Cerebellar nuclear complex (tissue), 1 donor: ENCODE results near the gene NSL1.
"Not testable (repeated sequence)": the region's sequence is repeated elsewhere in the genome, so short reads cannot be mapped to it uniquely, and the experiment has no call there.

ENCODE experiments used
- DNase-seq, 2 experiments: peaks; one replicate each; lab custom pipeline; 2025; lab: John Stamatoyannopoulos, UW

The NSL1 gene

DNA sequence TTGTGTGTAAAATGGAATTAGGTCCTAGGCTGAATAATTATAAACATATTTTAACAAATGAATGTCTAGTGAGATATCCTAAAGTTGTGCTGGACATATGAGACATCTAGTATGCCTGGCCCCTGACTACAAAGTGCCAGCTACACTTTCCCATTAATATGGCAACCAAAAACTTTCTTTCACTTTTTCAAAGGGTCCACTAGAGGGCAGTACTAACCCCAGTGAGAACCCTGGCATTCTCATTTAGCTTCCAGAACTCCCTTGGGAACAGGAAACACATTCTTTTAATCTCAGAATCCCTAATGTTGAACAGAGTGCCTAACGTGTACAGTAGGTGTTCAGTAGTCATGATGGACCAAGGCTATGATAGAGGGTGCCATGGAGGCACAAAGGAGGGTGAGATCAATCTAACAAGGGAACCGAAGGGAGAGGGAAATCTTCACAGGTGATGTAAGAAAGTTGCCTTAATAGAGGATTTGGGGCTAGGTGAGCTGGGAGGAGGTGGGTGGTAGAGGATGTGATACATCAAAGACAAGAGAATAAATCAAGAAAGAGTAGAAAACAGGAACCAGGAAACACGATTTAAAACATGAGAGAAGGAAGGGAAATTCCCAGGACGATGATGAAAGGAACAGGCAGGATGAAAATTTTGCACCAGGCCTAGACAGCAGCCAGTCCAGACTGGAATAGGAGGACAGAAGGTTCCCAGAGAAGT, 41.6 kb downstream of the NSL1 start:
- DNase-seq: no peak

DNA sequence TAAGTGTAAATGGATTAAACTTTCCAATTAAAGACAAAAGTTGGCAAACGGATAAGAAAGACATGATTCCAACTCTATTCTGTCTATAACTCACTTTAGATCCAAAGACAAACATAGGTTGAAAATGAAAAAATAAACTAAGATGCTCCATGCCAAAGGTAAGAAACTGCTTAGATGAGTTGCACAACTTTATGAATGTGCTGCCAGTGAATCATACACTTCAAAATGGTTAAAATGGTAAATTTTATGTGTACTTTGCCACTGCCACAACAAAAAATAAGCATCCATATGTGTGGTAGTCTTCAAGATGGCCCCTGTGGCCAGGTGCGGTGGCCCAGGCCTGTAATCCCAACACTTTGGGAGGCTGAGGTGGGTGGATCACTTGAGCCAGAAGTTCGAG, 45.0 kb downstream of the NSL1 start:
- DNase-seq: no peak

DNA sequence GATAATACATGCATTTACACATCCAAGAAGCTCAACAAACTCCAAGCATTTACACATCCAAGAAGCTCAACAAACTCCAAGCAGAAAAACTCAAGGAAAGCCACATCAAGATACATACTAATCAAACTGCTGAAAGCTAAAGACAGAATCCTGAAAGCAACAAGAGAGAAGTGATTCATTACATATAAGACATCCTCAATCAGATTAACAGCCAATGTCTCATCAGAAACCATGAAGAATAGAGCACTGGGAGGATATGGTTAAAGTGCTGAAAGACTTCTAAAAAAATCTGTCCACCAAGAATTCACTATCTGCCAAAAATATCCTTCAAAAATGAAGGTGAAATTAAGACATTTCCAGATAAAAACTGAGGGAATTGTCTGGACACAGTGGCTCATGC, 46.3 kb downstream of the NSL1 start:
- DNase-seq: no peak

DNA sequence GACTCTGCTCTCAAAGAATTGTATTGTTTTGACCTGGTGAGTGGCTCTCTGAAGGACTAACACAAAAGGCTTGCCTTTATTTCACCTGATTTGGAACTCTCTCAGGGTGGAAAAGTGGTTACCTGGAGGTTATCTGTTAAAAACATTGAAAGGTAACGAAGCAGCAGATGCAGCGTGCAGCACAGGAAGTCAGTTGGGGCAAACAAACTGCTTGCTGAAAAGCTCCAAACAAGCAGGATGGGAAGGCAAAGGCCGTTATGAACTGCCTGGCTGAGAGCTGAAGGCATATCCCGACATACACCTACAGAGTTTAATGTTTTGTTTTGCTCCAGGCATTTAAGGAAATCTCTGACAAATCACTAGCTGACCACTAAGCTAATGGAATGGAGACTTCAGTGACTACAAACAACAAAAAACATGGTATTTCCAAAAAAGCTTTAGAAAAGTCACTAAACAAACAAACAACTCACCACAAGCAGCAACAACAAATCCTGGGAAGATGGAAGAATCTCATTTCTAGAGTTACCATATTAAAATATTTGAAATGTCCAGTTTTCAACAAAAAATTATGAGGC, 47.6 kb downstream of the NSL1 start:
- DNase-seq: no peak

DNA sequence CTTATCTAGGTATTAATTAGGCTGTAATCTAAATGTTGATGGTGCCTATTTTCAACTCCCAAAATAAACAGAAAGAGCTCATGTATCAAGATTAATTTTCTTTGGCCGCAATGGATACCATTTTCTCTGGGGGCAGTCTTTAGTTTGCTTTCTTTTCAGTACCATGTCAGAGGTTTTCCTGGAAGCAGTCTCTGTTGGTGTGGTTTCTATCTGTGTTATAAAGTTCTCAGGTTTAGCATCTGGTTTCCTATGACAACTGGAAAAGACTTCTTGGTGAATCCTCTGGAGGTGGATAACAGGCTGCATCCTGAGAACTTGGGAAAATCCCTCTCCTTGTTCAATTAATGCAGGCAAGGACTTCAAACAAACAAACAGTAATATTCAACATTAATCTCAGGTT, 53.2 kb downstream of the NSL1 start:
- no peak for DNase-seq

DNA sequence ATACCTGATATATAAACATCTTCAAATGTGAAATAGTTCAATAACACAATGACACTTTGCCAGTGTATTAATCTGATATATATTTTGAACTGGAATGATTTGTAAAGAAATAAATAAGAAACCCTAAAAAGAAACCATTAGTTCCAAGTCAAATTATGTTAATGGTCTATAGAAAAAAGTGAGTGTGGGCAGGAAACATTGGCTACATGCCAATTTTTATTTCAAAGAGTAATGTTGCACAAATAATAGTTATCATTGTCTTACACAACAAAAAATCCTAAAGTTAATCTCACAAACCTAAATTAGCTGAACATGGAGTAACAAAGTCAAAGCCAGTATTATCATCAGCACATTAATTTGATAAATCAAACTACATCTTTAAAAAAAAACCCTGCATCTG, 54.0 kb downstream of the NSL1 start:
- DNase-seq: no peak

DNA sequence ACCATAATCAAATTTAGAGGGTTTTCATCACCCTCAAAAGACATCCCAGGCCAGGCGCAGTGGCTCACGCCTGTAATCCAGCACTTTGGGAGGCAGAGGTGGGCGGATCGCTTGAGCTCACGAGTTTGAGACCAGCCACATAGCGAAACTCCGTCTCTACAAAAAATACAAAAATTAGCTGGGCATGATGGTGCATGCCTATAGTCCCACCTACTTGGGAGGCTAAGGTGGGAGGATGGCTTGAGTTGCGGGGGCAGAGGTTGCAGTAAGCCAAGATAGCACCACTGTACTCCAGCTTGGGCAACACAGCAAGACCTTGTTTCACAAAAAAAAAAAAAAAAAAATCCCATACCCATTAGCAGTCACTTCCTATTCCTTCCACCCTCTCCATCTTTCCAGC, 58.5 kb downstream of the NSL1 start:
- no peak for DNase-seq

DNA sequence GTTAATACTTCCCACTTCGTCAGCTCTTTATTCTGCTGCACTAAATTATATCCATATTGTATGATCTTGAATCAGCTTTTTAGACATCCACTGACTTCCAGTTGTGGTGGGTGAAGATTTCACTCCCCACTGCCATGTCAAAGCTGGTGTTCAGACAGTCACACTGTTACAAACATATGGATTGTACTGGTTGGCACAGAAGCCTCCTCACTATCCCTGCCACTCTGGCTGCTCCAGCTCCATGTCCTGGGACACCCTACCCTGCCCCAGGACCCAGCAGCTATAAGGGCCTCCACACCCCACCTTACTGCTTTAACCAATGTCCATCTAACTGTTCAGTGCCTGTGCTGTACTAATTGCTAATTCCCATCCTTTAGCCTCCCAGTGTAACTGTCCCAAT, 59.9 kb downstream of the NSL1 start:
- no peak for DNase-seq

DNA sequence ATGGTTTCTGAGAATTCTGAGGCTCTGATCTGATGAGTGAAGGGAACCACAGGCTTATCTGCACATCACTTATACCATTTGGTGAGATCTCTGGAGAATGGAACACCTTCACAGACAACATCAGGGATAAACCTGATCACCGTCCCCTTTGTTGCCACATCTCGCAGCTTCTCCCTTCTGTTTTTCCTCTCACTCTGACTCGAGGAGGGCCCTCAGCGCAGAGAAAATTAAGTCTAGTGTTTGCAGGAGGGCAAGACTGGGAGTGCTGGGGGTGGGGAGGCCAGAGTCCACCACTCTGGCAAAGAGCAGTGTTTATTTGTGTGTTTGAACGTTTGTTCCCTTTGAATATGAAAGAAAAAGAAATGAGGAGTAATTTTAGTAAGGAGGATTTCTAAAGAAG, 63.0 kb downstream of the NSL1 start:
- DNase-seq: no peak

DNA sequence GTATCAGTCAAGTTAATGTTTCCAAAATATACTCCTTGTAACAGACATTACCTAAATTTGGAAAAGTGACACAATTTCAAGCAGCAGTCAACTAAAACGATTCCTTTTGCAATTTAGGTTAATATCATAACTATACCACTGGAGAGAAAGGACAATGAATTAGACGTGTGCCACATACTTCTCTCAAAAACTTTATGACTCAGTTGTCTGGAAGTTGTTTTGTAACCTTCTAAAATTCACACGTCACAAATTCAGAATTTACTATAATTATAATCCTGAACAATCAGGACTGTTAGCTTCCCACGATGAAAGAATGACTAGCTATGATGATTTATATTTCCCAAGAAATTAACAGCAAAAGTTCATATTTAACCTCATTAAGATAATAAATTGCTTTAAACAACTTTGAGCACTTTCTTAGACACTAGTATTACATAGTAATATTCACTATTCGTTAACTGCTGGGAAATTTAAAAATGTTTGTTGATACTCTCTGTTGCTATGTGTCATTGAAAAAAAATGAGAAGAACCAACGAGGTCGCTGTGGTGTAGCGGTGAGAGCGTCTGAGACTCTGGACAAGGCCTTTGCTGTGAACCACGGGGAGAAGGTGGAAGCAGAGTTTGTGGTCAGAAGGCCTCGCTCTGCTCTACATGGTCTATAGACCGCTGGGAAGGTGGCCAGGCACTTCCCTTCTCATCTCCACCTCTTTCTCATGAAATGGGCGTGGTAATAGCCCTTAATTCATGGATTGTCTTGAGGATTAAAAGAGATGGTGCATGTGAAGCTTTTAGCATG, 64.0 kb downstream of the NSL1 start:
- DNase-seq: no peak

DNA sequence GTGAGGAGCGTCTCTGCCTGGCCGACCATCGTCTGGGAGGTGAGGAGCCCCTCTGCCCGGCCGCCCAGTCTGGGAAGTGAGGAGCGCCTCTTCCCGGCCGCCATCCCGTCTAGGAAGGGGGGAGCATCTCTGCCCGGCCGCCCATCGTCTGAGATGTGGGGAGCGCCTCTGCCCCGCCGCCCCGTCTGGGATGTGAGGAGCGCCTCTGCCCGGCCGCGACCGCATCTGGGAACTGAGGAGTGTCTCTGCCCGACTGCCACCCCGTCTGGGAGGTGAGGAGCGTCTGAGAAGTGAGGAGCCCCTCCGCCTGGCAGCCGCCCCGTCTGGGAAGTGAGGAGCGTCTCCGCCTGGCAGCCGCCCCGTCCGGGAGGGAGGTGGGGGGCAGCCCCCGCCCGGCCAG, 66.9 kb downstream of the NSL1 start:
- not testable (repeated sequence) for DNase-seq

DNA sequence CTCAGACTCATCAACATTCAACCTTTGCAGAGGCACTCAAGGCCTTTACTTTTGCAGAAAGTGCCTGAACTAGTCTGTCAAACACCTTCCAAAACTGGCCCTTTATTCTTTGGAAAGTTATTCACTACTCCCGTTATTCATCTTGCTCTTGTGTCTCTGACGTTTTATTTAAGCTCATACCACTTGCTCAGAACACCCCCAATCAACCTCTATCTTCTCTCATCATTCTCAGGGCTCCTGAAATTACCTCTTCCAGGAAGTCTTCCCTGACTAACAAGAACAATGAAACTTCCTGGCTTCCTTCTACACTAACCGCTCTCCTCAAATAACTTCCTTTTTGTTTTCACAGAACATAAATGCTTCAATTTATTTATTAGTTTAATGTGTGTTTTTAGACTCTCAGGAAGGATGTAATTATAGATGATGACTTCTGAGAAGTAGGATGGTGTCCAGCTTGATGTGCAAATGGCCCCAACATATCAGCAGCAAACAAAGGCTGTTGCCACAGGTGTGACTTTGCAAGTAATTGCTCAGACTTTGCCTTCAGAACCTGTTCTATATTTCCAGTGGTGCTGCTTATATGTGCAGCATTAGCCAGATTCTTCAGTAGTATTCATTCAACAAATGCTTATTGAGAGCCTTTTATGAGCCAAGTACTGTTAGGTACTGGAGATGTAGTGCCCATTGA, 69.2 kb downstream of the NSL1 start:
- DNase-seq: no peak

DNA sequence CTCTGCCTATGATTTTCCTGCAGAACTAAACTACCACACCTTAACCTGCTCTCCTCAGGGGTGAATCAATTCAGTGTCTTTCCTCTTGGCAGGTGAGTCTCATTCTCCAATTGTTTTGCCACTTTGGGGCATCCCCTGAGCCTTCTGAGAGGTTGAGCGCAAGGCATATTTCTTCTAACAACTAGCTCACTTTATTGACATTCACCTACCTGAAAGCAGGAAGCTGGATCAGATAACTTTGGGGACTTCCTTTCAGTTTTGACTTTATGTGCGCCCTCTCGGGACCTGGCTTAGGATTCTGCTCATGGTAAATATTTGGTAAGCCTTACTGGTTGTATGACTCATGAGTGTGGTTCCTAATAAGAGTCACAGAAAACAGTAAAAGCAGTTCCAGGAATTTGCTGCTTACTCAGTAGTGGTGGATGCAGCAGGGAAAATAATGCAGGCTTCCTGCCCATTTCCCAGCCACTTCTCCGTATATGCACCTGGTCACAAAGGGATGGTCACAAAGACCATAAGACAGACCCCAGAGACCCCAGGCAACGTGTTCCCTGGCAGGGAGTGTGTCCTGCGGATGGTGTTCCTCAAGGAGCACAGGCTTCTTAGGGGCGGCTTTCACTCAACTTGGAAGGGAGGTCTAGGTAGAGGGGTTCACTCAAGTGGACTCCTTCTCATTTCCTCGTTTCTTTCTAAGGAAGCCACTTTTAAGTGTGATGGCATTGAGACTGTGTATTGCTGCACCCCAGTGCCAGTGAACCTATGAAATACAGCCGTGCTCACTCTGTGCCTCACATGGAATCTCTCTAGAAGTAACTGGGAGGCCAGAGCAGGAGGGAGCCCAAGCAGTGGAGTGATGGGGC, 70.0 kb downstream of the NSL1 start:
- no peak for DNase-seq

DNA sequence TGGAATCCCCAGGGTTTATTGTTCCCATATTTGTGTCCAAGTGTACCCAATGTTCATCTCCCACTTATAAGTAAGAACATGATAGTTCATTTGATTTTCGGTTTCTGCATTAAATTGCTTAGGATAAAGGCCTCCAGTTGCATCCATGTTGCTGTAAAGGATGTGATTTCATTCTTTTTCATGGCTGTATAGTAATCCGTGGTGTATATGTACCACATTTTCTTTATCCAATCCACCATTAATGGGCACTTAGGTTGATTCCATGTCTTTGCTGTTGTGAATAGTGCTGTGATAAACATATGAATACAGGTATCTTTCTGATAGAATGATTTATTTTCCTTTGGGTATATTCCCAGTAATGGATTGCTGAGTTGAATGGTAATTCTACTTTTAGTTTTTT, 71.9 kb downstream of the NSL1 start:
- DNase-seq: no peak

DNA sequence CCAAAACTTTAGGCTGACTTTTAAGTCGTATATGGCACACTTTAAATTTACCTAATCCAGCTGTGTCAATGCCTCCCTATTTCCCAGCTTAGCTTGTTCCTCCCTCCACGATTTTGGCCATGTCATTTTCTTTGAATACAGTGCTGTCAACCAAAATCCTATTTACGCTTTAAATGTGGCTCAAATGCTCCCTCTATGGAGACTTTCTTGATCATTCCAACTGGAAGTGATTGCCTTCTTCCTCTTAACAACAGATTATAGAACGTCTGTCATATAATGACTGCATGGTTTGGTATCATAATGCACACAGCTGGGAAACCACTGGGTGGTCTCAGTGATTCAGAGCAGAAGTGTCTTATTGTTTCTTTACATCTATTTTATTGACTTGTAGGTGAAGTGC, 73.1 kb downstream of the NSL1 start:
- no peak for DNase-seq

DNA sequence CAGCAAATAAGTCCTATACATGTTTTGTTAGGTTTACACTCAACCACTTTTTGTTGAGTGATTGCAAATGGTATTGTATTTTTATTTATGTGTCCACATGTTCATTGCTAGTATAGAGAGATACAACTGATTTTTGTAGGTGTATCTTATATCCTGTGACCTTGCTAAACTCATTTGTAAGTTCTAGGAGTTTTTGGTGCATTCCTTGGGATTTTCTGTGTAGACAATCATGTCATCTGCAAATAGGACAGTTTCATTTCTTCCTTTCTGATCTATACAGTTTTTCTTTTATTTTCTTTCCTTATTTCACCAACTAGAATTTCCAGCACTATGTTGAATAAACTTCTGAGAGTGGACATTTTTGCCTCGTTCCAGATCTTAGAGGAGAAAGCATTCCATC, 75.4 kb downstream of the NSL1 start:
- no peak for DNase-seq

DNA sequence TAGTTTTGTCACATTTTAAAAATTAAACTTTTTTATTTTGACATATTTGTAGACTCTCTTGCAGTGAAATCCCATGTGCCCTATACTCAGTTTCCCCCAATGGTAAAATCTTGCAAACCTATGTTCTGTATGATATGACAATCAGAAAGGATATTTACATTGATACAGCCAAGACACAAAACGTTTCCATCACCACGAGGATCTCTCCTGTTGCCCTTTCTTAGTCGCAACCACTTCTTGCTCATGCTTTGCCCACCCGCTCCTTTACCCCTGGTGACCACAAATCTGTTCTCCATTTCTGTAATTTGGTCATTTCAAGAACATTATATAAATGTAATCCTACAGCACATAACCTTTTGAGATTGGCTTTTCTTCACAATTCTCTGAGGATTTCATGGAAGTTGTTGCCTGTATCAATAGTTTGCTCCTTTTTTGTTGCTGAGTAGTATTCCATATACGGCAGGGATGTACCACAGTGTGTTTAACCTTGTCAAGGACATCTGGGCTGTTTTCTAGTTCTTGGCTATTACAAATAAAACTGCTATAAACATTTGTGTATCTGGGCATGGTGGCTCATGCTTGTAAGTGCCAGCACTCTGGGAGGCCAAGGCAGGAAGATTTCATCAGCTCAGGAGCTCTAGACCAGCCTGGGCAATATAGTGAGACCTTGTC, 78.0 kb downstream of the NSL1 start:
- DNase-seq: no peak

DNA sequence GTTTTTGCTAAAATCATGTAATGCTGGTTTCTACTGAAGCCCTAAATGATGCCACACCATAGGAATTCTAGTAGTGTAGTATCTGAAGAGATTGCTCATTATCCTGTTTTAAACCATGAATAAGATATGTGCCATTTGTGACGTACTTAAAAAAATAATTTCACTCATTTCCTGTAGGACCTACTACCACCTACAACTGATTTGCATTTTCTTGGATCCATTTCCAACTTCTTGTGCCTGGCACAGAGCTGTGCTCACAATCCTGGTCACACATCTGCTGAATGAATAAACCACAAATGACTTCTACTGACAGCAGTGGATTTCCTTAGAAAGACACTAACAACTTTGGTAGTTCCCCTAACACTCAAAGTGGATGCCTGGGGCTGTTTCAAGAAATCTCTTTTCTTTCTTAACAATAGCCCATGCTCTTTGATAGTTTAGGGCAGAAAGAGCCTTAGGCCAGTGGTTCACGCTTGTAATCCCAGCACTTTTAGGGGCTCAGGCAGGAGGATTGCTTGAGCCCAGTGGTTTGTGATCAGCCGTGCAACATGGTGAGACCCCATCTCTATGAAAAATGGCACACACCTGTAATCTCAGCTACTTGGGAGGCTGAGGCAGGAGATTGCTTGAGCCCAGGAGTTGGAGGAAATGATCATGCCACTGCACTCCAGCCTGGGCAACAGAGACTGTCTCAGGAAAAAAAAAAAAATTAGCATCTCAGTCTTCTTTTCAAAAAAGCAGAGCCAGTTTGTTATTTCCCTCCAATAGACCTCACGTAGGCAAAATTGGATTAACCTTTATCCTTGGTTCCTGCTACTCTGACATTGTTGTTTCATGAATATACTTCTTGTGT, 78.9 kb downstream of the NSL1 start:
- no peak for DNase-seq

DNA sequence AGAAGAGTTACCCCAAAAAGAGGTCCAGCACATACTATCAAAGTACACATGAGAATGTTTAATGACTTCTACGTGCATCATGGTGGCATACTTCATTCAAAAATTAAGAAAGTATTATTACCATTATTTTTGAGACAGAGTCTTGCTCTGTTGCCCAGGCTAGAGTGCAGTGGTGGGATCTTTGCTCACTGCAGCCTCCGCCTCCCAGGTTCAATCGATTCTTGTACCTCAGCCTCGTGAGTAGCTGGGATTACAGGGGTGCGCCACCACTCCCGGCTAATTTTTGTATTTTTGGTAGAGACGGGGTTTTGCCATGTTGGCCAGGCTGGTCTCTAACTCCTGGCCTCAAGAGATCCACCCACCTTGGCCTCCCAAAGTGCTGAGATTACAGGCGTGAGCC, 79.6 kb downstream of the NSL1 start:
- not testable (repeated sequence) for DNase-seq

DNA sequence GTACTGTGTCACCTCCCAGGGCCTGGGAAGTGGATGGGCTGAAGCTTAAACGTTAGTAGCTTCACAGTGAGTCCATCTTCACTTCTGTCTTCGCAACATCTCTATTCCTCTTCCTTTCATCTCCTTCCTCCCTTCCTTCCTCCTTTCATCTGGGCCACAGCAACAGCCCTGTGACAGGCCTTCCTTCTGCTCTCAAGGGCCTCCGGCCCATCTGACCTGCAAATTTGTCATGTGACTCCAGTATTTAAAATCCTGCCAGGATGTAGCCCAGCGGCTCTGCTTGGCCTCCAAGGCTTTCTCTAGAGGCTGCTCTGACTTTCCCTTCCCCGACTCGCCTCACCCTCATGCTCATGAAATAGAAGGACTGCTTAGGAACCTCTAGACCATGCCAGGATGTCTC, 81.0 kb downstream of the NSL1 start:
- no peak for DNase-seq
